ENCODE measurements around the gene ANXA10.
"Not testable (repeated sequence)": the region's sequence is repeated elsewhere in the genome, so short reads cannot be mapped to it uniquely, and the experiment has no call there.

Gene ANXA10

GRCh38 chr4:168119100-168119499 lies 26.8 kb downstream of the ANXA10 start:
- no peak for DNase-seq

- no peak for DNase-seq
Observed at GRCh38 chr4:168119890-168120289, 27.6 kb downstream of the ANXA10 start.

GRCh38 chr4:168120811-168121210 lies 28.5 kb downstream of the ANXA10 start:
- DNase-seq, result no peak

- peak; percentile 78 for DNase-seq
Observed at GRCh38 chr4:168124008-168124641, 31.8 kb downstream of the ANXA10 start.

GRCh38 chr4:168126952-168127351 lies 34.6 kb downstream of the ANXA10 start:
- no peak for DNase-seq

GRCh38 chr4:168128601-168129000 lies 36.3 kb downstream of the ANXA10 start:
- no peak for DNase-seq

GRCh38 chr4:168129046-168129772 lies 36.9 kb downstream of the ANXA10 start:
- no peak for DNase-seq

- DNase-seq, result no peak
Observed at GRCh38 chr4:168129802-168130201, 37.5 kb downstream of the ANXA10 start.

GRCh38 chr4:168131196-168131595 lies 38.9 kb downstream of the ANXA10 start:
- DNase-seq, result peak; percentile 56

- peak; percentile 13 for DNase-seq
Observed at GRCh38 chr4:168134651-168135050, 42.3 kb downstream of the ANXA10 start.

GRCh38 chr4:168135860-168136259 lies 43.5 kb downstream of the ANXA10 start:
- DNase-seq, result not testable (repeated sequence)

GRCh38 chr4:168137695-168138094 lies 45.4 kb downstream of the ANXA10 start:
- DNase-seq, result peak; percentile 39

- peak; percentile 91 for DNase-seq
Observed at GRCh38 chr4:168138143-168138542, 45.8 kb downstream of the ANXA10 start.

GRCh38 chr4:168139336-168139735 lies 47.0 kb downstream of the ANXA10 start:
- peak; percentile 55 for DNase-seq

- no peak for DNase-seq
Observed at GRCh38 chr4:168141733-168142132, 49.4 kb downstream of the ANXA10 start.

- DNase-seq, result no peak
Observed at GRCh38 chr4:168143601-168144000, 51.3 kb downstream of the ANXA10 start.

- DNase-seq, result no peak
Observed at GRCh38 chr4:168150420-168151050, 58.2 kb downstream of the ANXA10 start.

- no peak for DNase-seq
Observed at GRCh38 chr4:168151327-168151726, 59.0 kb downstream of the ANXA10 start.

GRCh38 chr4:168152837-168153500 lies 60.6 kb downstream of the ANXA10 start:
- DNase-seq, result no peak

GRCh38 chr4:168153596-168154440 lies 61.5 kb downstream of the ANXA10 start:
- DNase-seq, result peak; percentile 81

- DNase-seq, result no peak
Observed at GRCh38 chr4:168154546-168155277, 62.4 kb downstream of the ANXA10 start.

- peak; percentile 47 for DNase-seq
Observed at GRCh38 chr4:168162604-168163003, 70.3 kb downstream of the ANXA10 start.
